ENCODE data around the gene METRNL.
"Not testable (repeated sequence)": the region's sequence is repeated elsewhere in the genome, so short reads cannot be mapped to it uniquely, and the experiment has no call there.

Gene METRNL

GRCh38 chr17:83052241-83052564 lies 27.2 kb upstream of the METRNL start:
- DNase-seq (ENCODE audit: low spot score): no peak

- DNase-seq (ENCODE audit: low spot score): no peak
Measured at GRCh38 chr17:83053021-83053681, 26.3 kb upstream of the METRNL start.

GRCh38 chr17:83053739-83054451 lies 25.5 kb upstream of the METRNL start:
- DNase-seq (ENCODE audit: low spot score): no peak

- no peak for DNase-seq (ENCODE audit: low spot score)
Measured at GRCh38 chr17:83054518-83055125, 24.8 kb upstream of the METRNL start.

- DNase-seq (ENCODE audit: low spot score): not testable (repeated sequence)
Measured at GRCh38 chr17:83055176-83055575, 24.2 kb upstream of the METRNL start.

- no peak for DNase-seq (ENCODE audit: low spot score)
Measured at GRCh38 chr17:83055911-83056582, 23.4 kb upstream of the METRNL start.

GRCh38 chr17:83056583-83057396 lies 22.6 kb upstream of the METRNL start:
- DNase-seq (ENCODE audit: low spot score): no peak

GRCh38 chr17:83057397-83057761 lies 22.0 kb upstream of the METRNL start:
- no peak for DNase-seq (ENCODE audit: low spot score)

- no peak for DNase-seq (ENCODE audit: low spot score)
Measured at GRCh38 chr17:83057793-83058265, 21.6 kb upstream of the METRNL start.

GRCh38 chr17:83058266-83058798 lies 21.1 kb upstream of the METRNL start:
- DNase-seq (ENCODE audit: low spot score): no peak

- DNase-seq (ENCODE audit: low spot score): no peak
Measured at GRCh38 chr17:83061586-83061985, 17.8 kb upstream of the METRNL start.

GRCh38 chr17:83062011-83062817 lies 17.2 kb upstream of the METRNL start:
- DNase-seq (ENCODE audit: low spot score): no peak

GRCh38 chr17:83062818-83063671 lies 16.4 kb upstream of the METRNL start:
- no peak for DNase-seq (ENCODE audit: low spot score)

- DNase-seq (ENCODE audit: low spot score): no peak
Measured at GRCh38 chr17:83064021-83064731, 15.2 kb upstream of the METRNL start.

- no peak for DNase-seq (ENCODE audit: low spot score)
Measured at GRCh38 chr17:83064732-83065659, 14.4 kb upstream of the METRNL start.

- DNase-seq (ENCODE audit: low spot score): no peak
Measured at GRCh38 chr17:83065660-83066542, 13.5 kb upstream of the METRNL start.

GRCh38 chr17:83066543-83066890 lies 12.9 kb upstream of the METRNL start:
- DNase-seq (ENCODE audit: low spot score): not testable (repeated sequence)
